NK-92 (cell line): Measurements from ENCODE around the gene RAI1.

Experiments
- DNase-seq: peaks from one replicate; lab custom pipeline; 2025; ENCODE audit not compliant: unreplicated experiment; lab: John Stamatoyannopoulos, UW

RAI1 gene

GRCh38 chr17:17763734-17764133, 82.5 kb downstream of the RAI1 start:
- DNase-seq = no peak

- DNase-seq = no peak
Measured at GRCh38 chr17:17765359-17766076, 84.3 kb downstream of the RAI1 start.

- DNase-seq = no peak
Measured at GRCh38 chr17:17766077-17766743, 85.0 kb downstream of the RAI1 start.

DNA sequence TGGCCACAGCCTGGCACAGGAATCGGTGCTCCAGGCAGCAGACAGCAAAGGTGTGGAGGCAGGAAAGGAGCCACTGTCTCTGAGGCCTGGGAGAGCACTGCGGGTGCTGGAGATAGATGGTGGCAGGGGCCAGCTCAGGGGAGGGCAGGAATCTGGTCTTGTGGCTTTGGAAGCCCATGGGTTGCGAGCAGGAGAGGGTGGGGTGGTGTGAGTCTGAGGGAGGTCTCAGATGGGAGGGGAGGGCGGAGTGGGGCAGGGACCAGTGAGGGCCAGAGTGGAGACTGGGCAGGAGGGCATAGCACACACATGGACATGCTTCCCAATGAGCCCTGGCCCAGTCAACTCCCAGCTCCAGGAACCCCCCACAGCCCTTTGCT, 85.5 kb downstream of the RAI1 start:
- DNase-seq = no peak

DNA sequence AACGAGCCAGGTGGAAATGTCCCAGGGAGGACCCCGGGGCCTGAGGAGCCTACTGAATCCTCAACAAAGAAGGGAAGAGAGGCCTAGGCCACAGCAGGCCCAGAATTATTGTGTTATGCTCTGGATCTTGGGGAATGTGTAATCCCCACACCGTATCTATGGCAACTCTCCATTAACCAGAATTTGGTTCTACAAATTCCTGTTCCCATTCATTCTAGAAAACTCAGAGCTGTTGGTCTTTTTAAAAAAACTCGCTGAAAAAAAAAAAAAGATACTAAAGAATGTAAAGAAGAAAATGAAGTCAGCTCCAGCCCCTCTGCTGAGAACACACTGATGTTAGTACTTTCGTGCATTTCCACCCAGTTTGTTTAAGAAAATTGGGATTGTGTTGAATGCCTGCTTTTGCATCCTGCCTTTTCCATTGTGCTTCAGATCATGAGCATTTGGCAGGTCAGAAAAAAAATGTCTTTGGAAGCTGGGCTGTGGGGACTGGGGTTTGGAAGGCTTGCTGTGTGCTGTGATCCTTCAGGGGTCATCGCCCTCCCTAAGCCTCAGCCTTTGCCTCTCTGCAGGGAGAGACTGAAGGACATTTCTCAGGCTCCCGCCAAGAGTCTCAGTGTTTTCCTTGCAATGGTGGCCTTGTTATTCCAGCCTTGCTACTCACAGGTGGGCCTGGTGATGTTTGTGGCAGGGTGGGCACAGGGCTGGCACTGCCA, 86.1 kb downstream of the RAI1 start:
- no peak for DNase-seq

- DNase-seq = no peak
Measured at GRCh38 chr17:17767887-17768418, 86.7 kb downstream of the RAI1 start.

DNA sequence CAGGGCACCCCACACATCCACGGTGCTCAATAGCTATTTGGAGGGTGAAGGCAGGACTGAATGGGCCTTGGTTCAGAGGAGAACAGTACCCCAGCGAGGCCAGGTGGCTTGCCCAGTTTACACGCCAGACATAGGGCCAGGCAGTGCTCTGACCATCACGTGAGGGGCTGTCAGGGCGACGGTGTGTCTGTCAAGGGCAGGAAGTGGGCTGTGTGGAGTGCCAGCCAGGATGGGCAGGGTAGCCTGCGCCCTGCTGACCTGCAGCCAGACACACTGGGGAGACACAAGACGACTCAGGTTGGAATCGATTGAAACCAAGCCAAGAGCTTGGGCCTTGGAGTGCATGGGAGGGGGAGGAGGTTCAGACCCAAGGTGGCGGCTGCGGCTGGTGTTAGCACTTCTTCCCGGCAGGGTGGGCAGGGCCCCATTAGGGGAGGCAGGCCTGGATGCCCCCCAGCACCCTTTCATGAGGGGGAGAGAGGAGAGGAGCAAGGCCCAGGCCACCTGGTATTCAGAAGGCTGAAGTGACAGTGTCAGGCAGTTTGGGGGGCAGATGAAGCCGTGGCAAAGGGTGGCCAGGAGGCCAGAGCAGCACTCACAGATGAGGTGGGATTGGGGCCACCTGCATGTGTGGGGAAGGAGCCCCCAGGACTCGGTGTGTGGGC, 87.3 kb downstream of the RAI1 start:
- no peak for DNase-seq

GRCh38 chr17:17769869-17770631, 88.8 kb downstream of the RAI1 start:
- no peak for DNase-seq

GRCh38 chr17:17770632-17771044, 89.4 kb downstream of the RAI1 start:
- no peak for DNase-seq

DNA sequence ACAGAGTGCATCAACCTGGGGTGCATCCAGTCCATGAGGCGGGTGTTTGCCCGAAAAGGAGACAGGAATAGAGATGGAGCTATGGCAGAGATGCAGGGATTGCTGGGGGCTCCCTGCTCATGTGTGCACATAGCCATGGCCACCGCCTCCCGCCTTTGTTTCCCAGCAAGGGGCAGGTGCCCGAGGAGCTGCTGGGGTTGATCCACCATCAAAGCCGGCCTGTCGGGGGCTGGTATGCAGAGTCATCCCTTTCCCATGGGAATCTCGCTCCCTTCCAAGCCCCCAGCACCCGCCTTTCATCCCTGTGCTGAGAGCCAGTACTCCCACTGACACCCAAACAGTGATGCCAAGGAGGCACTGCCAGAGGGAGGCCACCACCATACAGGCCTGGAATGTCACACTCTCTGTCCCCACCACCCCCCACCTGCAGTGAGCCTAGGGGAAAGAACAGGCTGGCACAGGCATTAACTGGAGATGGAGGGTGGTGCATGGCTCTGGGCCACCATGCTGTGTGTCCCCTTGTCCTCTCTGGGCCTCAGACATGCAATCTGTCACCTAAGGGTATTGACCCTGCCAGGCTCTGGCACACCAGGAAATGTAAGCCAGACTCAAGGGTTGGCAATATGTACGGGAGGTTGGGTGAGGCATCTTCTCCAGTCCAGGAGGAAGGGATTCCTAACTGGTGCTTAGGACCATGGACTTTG, 90.4 kb downstream of the RAI1 start:
- no peak for DNase-seq

DNA sequence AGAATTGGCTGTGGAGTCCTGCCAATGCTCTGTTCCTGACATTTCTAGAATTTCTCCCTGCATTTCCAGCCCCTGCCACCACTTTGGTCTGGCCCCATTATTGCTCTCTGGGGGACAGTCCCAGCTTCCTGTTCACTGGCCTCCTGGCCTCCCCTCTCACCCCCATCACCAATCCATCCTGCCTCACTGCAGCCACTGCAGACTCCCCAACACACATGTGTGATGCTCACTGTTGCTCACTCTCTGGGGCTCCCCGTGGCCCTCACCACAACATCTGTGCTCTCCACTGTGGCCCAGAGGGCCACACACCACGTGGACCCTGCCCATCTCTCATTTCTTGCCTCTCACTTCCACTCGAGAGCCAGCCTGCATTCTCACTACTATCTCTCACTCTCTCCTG, 91.0 kb downstream of the RAI1 start:
- DNase-seq = no peak

DNA sequence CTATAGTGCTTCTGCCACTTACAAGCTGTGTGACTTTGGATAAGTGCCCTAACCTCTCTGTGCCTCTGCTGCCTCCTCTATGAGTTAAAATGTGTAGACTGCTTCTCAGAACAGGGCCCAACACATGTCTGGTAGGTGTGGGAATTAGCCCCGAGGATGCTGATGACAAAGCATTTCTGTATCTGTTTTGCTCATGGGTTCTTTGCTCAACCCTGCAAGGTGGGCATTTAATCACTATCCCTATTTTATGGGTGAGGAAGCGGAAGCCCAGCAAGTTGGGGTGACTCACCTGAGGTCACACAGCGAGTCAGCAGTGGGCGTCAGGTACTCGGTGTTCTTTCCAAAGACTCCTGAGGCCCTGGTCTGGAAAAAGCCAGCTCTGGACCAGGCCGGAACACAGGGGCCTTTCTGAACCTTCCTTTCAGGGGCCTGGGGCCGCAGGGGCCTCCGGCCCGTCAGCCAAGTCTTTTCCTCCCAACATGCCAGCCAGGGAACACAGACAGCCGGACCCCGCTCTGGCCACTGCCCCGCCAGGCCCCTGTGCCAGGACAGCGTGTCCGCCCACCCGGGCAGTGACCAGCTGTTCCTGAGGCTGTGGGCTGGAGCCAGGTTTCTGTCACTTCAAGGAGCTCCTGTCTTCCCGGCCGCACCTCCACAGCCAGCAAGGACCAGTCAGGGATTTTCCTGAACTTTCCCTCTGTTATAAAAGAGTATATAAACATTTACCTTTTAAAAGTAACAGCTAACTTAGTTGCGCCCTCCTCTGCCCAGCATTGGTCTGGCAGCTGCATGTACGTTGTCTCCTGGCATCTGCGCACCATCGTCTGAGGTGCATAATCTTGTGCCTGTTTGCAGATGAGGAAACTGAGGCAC, 93.0 kb downstream of the RAI1 start:
- no peak for DNase-seq

GRCh38 chr17:17776889-17777288, 95.6 kb downstream of the RAI1 start:
- no peak for DNase-seq

DNA sequence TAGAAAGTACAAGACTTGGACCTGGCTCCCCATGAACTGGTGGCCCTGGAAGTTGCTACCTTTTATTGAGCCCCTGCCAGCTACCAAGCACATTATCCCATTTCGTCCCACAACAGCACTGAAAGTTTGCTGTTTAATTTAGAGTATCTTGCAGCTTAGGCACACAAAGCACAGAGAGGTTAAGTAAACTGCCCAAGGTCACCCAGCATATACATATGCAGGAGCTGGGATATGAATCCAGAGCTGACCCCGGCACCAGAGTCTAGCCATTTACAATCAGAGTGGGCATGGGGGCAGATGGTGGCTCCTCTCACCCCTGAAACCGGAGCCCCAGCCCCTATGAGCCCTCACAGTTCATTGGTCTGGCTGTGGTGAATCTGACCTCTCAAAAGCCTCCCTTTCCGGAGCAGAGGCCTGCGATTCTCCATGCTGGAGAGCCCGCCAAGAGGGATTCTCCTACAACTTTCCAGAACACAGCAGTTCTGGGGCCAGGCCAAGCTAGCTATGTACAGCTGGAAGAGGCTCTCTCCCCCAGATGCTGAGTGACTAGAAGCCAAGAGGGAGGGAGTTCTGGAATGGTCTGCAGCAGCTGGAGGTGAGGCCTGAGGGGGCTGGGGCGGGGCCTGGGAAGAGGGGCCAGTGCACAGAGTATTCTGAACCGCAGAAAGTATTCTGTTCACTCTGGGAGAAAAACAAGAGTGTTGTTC, 97.2 kb downstream of the RAI1 start:
- no peak for DNase-seq

- DNase-seq = no peak
Measured at GRCh38 chr17:17779015-17779611, 97.9 kb downstream of the RAI1 start.

GRCh38 chr17:17780922-17781590, 99.8 kb downstream of the RAI1 start:
- DNase-seq = no peak
